ENCODE data around the gene APOL3. TPM values are rescaled to one million over a fixed set of nuclear protein-coding genes. Genes with fewer than 3 reads are reported as not detected.

The APOL3 gene
- total and polyA plus RNA-seq, 7 experiments from 2014 or later = 56.9 to 212 (median 123) TPM

Other genes starting within 250 kb of the APOL3 start
- gene RBFOX2, start 131.9 kb downstream of the APOL3 start, total RNA-seq = 1 to 10 TPM in 4 of 5 experiments, under 1 TPM in 1; 0.45 to 1.7 (median 1.2) TPM
- gene RBFOX2, start 131.9 kb downstream of the APOL3 start, polyA plus RNA-seq = under 1 TPM; 0.39 to 0.87 TPM
- gene APOL4, start 41.1 kb upstream of the APOL3 start, total RNA-seq = 1 to 10 TPM in 1 of 5 experiments, not detected in 4; 1.2 TPM
- gene APOL4, start 41.1 kb upstream of the APOL3 start, polyA plus RNA-seq = not detected
- 100 to 1,000 TPM in 1 of 5 experiments, 10 to 100 TPM in 4; 30.1 to 133 (median 66.9) TPM for gene APOL2, start 78.8 kb upstream of the APOL3 start, total RNA-seq
- 10 to 100 TPM; 13.4 to 14.9 TPM for gene APOL2, start 78.8 kb upstream of the APOL3 start, polyA plus RNA-seq
- 10 to 100 TPM in 4 of 5 experiments, 1 to 10 TPM in 1; 8.6 to 91.1 (median 18.4) TPM for gene APOL1, start 92.4 kb upstream of the APOL3 start, total RNA-seq
- 10 to 100 TPM in 1 of 2 donors, 1 to 10 TPM in 1; 6.2 to 14.9 TPM for gene APOL1, start 92.4 kb upstream of the APOL3 start, polyA plus RNA-seq
- 100 to 1,000 TPM; 650 to 900 (median 803) TPM for gene MYH9, start 227.2 kb upstream of the APOL3 start, total RNA-seq
- 100 to 1,000 TPM in 1 of 2 donors, 10 to 100 TPM in 1; 95.5 to 501 TPM for gene MYH9, start 227.2 kb upstream of the APOL3 start, polyA plus RNA-seq

Measured in naive thymus-derived CD4-positive, alpha-beta T cell (primary cell).